Measurements from ENCODE around the gene AGXT2. TPM values are rescaled to one million over a fixed set of nuclear protein-coding genes. Genes with fewer than 3 reads are reported as not detected.

Gene AGXT2
- total RNA-seq, 1 experiment from 2014 or later, result not detected

DNA sequence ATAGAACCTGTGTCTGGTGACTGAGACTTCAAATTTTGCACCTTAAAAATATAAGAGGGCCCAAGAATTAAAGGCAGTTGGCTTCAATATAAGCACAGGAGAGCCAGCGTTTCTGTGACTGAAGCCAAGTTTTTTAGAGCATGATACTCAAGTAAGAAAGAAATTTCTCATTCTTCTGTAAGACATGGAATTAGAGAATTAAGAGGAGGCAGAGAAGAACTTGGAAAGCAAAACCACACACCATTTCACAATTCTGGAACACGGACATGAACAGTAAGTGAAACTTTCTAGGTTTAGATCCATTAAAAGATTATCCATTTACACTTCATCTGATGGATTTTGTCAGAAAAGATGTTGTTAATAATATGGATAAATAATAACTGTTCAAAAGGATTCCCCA is 8.9 kb upstream of the AGXT2 start:
- DNase-seq (ENCODE audit: low read depth, low spot score) (no peak), ATAC-seq (no peak)
- Histone ChIP-seq H4K20me1 (ENCODE audit: insufficient read depth) (no peaks in the 10 kb centered on the region), H3K4me3 (replicated peaks in 1 of 2; ENCODE audit: low read depth in 1 of 2, low read length in 2 of 2) (no peak overlapping the region), H3K9me3 (ENCODE audit: control insufficient read depth in 1 of 2, insufficient read depth in 1 of 2, low read depth in 1 of 2, low read length in 2 of 2) (no peaks in the 10 kb centered on the region), H3K4me2 (ENCODE audit: low read length) (no peak overlapping the region), H3K4me1 (ENCODE audit: control insufficient read depth in 1 of 2, insufficient read depth in 2 of 2, low read length in 2 of 2) (no peaks in the 10 kb centered on the region), H3K79me2 (ENCODE audit: insufficient read depth, low read length) (no peaks in the 10 kb centered on the region), H3K9ac (ENCODE audit: low read length) (no peak overlapping the region), H3K27me3 (ENCODE audit: insufficient read depth, low read length) (peaks cover 52% of the 10 kb centered on the region), H3K36me3 (ENCODE audit: control insufficient read depth in 1 of 2, insufficient read depth in 2 of 2, low read length in 2 of 2) (no peaks in the 10 kb centered on the region), H2AFZ (ENCODE audit: low read depth, low read length, poor library complexity, severe bottlenecking) (no peak overlapping the region), H3K9me2 (ENCODE audit: insufficient read depth) (no peaks in the 10 kb centered on the region), H3K27ac (ENCODE audit: low read depth, low read length) (no peak overlapping the region)
- TF ChIP-seq, protein P1, sequence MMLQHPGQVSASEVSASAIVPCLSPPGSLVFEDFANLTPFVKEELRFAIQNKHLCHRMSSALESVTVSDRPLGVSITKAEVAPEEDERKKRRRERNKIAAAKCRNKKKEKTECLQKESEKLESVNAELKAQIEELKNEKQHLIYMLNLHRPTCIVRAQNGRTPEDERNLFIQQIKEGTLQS (IDR thresholded peaks at IDR 0.05), result no peak
- TF ChIP-seq FOSL1 (IDR thresholded peaks at IDR 0.05; ENCODE audit: low read depth) (no peak), ZNF274 (IDR thresholded peaks at IDR 0.05; ENCODE audit: low read depth, low read length) (no peak), CEBPB (IDR thresholded peaks at IDR 0.05; ENCODE audit: low read depth) (no peak), RAD21 (IDR thresholded peaks at IDR 0.05; ENCODE audit: low read depth) (no peak), SIN3A (IDR thresholded peaks at IDR 0.05; ENCODE audit: low read depth) (no peak)
- TF ChIP-seq, protein P2, sequence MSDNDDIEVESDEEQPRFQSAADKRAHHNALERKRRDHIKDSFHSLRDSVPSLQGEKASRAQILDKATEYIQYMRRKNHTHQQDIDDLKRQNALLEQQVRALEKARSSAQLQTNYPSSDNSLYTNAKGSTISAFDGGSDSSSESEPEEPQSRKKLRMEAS (IDR thresholded peaks at IDR 0.05), result no peak
- ChIA-PET CTCF (no interaction called here), POLR2A (no interaction called here), RAD21 (ENCODE audit: low non-redundant PET in 1 of 2, low total read pairs in 2 of 2, uncharacterized antibody in 2 of 2, unreplicated experiment in 2 of 2) (no interaction called here)
- no TSS peak for BruUV-seq (replicated peaks)
- intact Hi-C loops (cut with micrococcal nuclease), result no loop called here

DNA sequence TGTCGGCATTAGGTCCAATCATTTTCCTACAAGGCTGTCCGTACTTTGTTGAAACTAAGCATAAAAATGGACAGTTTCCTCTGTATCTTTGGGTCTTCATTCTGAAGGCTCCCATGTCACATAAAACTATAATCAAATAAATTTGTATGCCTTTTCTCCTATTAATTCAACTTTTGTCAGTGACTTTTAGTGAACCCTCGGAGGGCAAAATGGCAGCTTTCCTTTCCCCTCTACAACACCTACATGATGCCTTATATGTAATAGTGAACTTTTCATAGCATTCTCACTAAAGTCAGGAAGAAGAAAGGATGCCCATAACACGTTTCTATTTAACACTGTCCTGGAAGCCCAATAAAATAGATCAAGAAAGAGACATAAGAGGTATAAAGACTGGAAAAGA is 5.1 kb upstream of the AGXT2 start:
- RAD21 ChIA-PET (ENCODE audit: low non-redundant PET in 1 of 2, low total read pairs in 2 of 2, uncharacterized antibody in 2 of 2, unreplicated experiment in 2 of 2), result interaction anchor here in 1 of 2 experiments (0.6 kb wide), 1 partner anchor 220 kb away, joined by 3 read pairs; no protein-coding TSS in a partner anchor
- ATAC-seq (no peak), DNase-seq (ENCODE audit: low read depth, low spot score) (no peak)
- BruUV-seq (replicated peaks), result no TSS peak
- no peak overlapping the region for H3K4me3 ChIP-seq (replicated peaks in 1 of 2; ENCODE audit: low read depth in 1 of 2, low read length in 2 of 2)
- CTCF ChIA-PET, result no interaction called here
- H3K36me3 ChIP-seq (ENCODE audit: control insufficient read depth in 1 of 2, insufficient read depth in 2 of 2, low read length in 2 of 2), result no peaks in the 10 kb centered on the region
- H3K79me2 ChIP-seq (ENCODE audit: insufficient read depth, low read length), result no peaks in the 10 kb centered on the region
- no peaks in the 10 kb centered on the region for H3K4me1 ChIP-seq (ENCODE audit: control insufficient read depth in 1 of 2, insufficient read depth in 2 of 2, low read length in 2 of 2)
- no peaks in the 10 kb centered on the region for H3K9me3 ChIP-seq (ENCODE audit: control insufficient read depth in 1 of 2, insufficient read depth in 1 of 2, low read depth in 1 of 2, low read length in 2 of 2)
- H3K9me2 ChIP-seq (ENCODE audit: insufficient read depth), result no peaks in the 10 kb centered on the region
- no peak overlapping the region for H3K4me2 ChIP-seq (ENCODE audit: low read length)
- intact Hi-C loops (cut with micrococcal nuclease), result no loop called here
- H4K20me1 ChIP-seq (ENCODE audit: insufficient read depth), result no peaks in the 10 kb centered on the region
- H3K27ac ChIP-seq (ENCODE audit: low read depth, low read length), result no peak overlapping the region
- H3K27me3 ChIP-seq (ENCODE audit: insufficient read depth, low read length), result peaks cover 56% of the 10 kb centered on the region
- POLR2A ChIA-PET, result no interaction called here
- no peak overlapping the region for H2AFZ ChIP-seq (ENCODE audit: low read depth, low read length, poor library complexity, severe bottlenecking)
- H3K9ac ChIP-seq (ENCODE audit: low read length), result no peak overlapping the region
- TF ChIP-seq, protein P2 (IDR thresholded peaks at IDR 0.05), result no peak

Data from HCT116 (cell line).